Esophagus muscularis mucosa (tissue), 4 donors: ENCODE results near the gene PKN1. TPM values are rescaled to one million over a fixed set of nuclear protein-coding genes. Genes with fewer than 3 reads are reported as not detected.

Experiments
- DNase-seq: peaks from one replicate; pipeline ENCODE4 v3.0.0-alpha.2; 2017; ENCODE audit errors: extremely low spot score
- H3K27ac ChIP-seq, 4 donors: fragments of 200-600 bp; sonication (generic); replicated peaks in 1 of 4; 1 replicate in 3 of 4; 2 replicates in 1 of 4; pipeline ENCODE4 v1.5.1; 2016 to 2019; ENCODE audit warnings: mild to moderate bottlenecking in 1 of 4
- H3K27me3 ChIP-seq, 4 donors: fragments of 200-600 bp; sonication (generic); one replicate each; pipeline versions ENCODE4 v1.5.1 to v1.6.0; 2016 to 2019
- H3K36me3 ChIP-seq, 4 donors: fragments of 200-600 bp; sonication (generic); one replicate each; pipeline ENCODE4 v1.5.1; 2016 to 2019
- H3K4me1 ChIP-seq, 4 donors: fragments of 200-600 bp; sonication (generic); one replicate each; pipeline ENCODE4 v1.5.1; 2016 to 2019
- H3K4me3 ChIP-seq, 4 donors: fragments of 200-600 bp; sonication (generic); 1 replicate in 2 of 4; 2 replicates in 2 of 4; pipeline ENCODE4 v1.5.1; 2016 to 2019; ENCODE audit warnings: mild to moderate bottlenecking in 4 of 4, moderate library complexity in 1 of 4
- H3K9me3 ChIP-seq, 4 donors: fragments of 200-600 bp; sonication (generic); 1 replicate in 3 of 4; 2 replicates in 1 of 4; pipeline ENCODE4 v1.5.1; 2016 to 2019
- EP300 ChIP-seq: sonication (generic); formaldehyde crosslinking; IDR thresholded peaks from one replicate; pipeline ENCODE4 v1.6.1; 2017; ENCODE audit warnings: antibody characterized with exemption
- POLR2A ChIP-seq: fragments of 450-650 bp; IDR thresholded peaks from one replicate; pipeline ENCODE4 v1.6.1; 2017; ENCODE audit warnings: antibody characterized with exemption, moderate library complexity, mild to moderate bottlenecking, low read depth
- POLR2AphosphoS5 ChIP-seq, 2 donors: sonication (generic); formaldehyde crosslinking; IDR thresholded peaks; one replicate each; pipeline ENCODE4 v1.6.1; 2017; ENCODE audit warnings: antibody characterized with exemption in 2 of 2
- WGBS: methylation state at CpG from one replicate; pipeline ENCODE4 v1.1.5; 2018; 5-methylcytosine and 5-hydroxymethylcytosine counted together
- intact Hi-C: fragments of 100-400 bp; cut with DNase I; formaldehyde crosslinking; loops from one replicate; pipeline ENCODE4 v1.15.1; 2023
- total RNA-seq, 4 donors: library from RNA; depleted of rRNA; stranded (reverse); fragments of >200 nt; gene quantifications; one replicate each; pipeline versions ENCODE4 v1.1.0 to v1.2.1, GENCODE V29; 2016
- TF ChIP-seq, protein P1 (sequence below), 3 experiments: fragments of 200-600 bp in 2 of 3; fragments of 450-650 bp in 1 of 3; sonication (generic) in 2 of 3; IDR thresholded peaks; one replicate each; pipeline ENCODE4 v1.5.1; 2017 to 2019; ENCODE audit warnings: antibody characterized with exemption in 3 of 3, mild to moderate bottlenecking in 2 of 3, moderate library complexity in 1 of 3

The PKN1 gene
- total RNA-seq, 4 donors from 2014 or later, result 120 to 233 (median 167) TPM

- no peak for DNase-seq
- WGBS, result 68% methylated on average over 12 of the region's 20 CpGs
- Histone ChIP-seq H3K4me3 (no peak overlapping the region), H3K9me3 (no peaks in the 10 kb centered on the region), H3K36me3 (peaks cover 55 to 95% (median 90%) of the 10 kb centered on the region in 4 donors), H3K27me3 (no peaks in the 10 kb centered on the region), H3K27ac (no peak overlapping the region), H3K4me1 (peaks cover 5 to 26% (median 23%) of the 10 kb centered on the region in 4 donors)
- intact Hi-C loops, result loop anchor here (5.0 kb wide), 2 partner anchors 46 to 261 kb away; no protein-coding TSS in a partner anchor
- no peak for TF ChIP-seq POLR2A
- TF ChIP-seq POLR2AphosphoS5 (IDR thresholded peaks at IDR 0.05), result no peak
- no peak for TF ChIP-seq EP300
- TF ChIP-seq, protein P1, sequence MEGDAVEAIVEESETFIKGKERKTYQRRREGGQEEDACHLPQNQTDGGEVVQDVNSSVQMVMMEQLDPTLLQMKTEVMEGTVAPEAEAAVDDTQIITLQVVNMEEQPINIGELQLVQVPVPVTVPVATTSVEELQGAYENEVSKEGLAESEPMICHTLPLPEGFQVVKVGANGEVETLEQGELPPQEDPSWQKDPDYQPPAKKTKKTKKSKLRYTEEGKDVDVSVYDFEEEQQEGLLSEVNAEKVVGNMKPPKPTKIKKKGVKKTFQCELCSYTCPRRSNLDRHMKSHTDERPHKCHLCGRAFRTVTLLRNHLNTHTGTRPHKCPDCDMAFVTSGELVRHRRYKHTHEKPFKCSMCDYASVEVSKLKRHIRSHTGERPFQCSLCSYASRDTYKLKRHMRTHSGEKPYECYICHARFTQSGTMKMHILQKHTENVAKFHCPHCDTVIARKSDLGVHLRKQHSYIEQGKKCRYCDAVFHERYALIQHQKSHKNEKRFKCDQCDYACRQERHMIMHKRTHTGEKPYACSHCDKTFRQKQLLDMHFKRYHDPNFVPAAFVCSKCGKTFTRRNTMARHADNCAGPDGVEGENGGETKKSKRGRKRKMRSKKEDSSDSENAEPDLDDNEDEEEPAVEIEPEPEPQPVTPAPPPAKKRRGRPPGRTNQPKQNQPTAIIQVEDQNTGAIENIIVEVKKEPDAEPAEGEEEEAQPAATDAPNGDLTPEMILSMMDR (IDR thresholded peaks at IDR 0.05), result no peak
Observed at GRCh38 chr19:14407605-14408484, 25.3 kb upstream of the PKN1 start.

DNA sequence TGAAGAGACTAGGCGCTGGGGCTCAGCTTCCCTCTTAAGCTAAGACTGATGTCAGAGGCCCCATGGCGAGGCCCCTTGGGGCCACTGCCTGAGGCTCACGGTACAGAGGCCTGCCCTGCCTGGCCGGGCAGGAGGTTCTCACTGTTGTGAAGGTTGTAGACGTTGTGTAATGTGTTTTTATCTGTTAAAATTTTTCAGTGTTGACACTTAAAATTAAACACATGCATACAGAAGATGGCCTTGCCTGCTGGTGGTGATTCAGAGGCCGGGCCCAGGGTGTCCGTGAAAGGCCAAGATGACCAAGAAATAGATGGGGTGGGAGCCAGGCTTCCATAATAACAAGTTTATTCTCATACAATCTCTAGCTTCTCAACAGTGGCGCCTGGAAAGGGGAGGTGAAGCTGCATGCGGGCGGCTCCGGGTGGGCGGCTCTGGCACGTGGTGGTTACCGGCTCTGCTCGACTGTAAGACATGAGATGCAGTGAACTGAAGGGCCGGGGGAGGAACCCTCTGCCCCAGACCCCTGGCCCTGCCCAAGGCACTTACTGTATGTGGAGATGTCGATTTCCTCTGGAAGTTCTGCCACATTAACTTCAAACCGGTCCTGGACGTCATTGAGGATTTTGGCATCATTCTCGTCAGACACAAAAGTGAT, 24.5 kb upstream of the PKN1 start:
- TF ChIP-seq EP300, result no peak
- TF ChIP-seq POLR2AphosphoS5 (IDR thresholded peaks at IDR 0.05), result peak in 1 of 2 donors; percentile 3
- no peak for TF ChIP-seq POLR2A
- TF ChIP-seq, protein P1 (IDR thresholded peaks at IDR 0.05), result no peak
- peaks cover 8 to 34% (median 31%) of the 10 kb centered on the region in 4 donors for H3K4me1 ChIP-seq
- 73% methylated on average over 20 of the region's 20 CpGs for whole genome bisulfite sequencing
- no peak for DNase-seq
- intact Hi-C loops, result loop anchor here (5.0 kb wide), 2 partner anchors 46 to 261 kb away; no protein-coding TSS in a partner anchor
- no peaks in the 10 kb centered on the region for H3K9me3 ChIP-seq
- H3K27me3 ChIP-seq, result no peaks in the 10 kb centered on the region
- no peak overlapping the region for H3K4me3 ChIP-seq
- no peak overlapping the region for H3K27ac ChIP-seq
- H3K36me3 ChIP-seq, result peaks cover 52 to 92% (median 87%) of the 10 kb centered on the region in 4 donors

- peaks cover 12 to 42% (median 39%) of the 10 kb centered on the region in 4 donors for H3K4me1 ChIP-seq
- TF ChIP-seq POLR2A (no peak), POLR2AphosphoS5 (IDR thresholded peaks at IDR 0.05) (no peak), EP300 (no peak)
- TF ChIP-seq, protein P1 (IDR thresholded peaks at IDR 0.05), result no peak
- intact Hi-C loops, result loop anchor here (5.0 kb wide), 2 partner anchors 47 to 262 kb away; no protein-coding TSS in a partner anchor
- no peak overlapping the region for H3K27ac ChIP-seq
- H3K4me3 ChIP-seq, result no peak overlapping the region
- peaks cover 52 to 86% (median 82%) of the 10 kb centered on the region in 4 donors for H3K36me3 ChIP-seq
- no peaks in the 10 kb centered on the region for H3K27me3 ChIP-seq
- DNase-seq, result no peak
- WGBS, result 81% methylated on average over 26 of the region's 38 CpGs
- H3K9me3 ChIP-seq, result no peaks in the 10 kb centered on the region
Observed at GRCh38 chr19:14409146-14410023, 23.7 kb upstream of the PKN1 start.
